GM18526 (cell line): Measurements from ENCODE around the gene PCSK7.

ENCODE experiments used
- POLR2A ChIP-seq: IDR thresholded peaks from 3 replicates; pipeline ENCODE4 v1.6.1; 2011; ENCODE audit not compliant: insufficient read length; ENCODE audit errors: extremely low read depth

The PCSK7 gene

DNA sequence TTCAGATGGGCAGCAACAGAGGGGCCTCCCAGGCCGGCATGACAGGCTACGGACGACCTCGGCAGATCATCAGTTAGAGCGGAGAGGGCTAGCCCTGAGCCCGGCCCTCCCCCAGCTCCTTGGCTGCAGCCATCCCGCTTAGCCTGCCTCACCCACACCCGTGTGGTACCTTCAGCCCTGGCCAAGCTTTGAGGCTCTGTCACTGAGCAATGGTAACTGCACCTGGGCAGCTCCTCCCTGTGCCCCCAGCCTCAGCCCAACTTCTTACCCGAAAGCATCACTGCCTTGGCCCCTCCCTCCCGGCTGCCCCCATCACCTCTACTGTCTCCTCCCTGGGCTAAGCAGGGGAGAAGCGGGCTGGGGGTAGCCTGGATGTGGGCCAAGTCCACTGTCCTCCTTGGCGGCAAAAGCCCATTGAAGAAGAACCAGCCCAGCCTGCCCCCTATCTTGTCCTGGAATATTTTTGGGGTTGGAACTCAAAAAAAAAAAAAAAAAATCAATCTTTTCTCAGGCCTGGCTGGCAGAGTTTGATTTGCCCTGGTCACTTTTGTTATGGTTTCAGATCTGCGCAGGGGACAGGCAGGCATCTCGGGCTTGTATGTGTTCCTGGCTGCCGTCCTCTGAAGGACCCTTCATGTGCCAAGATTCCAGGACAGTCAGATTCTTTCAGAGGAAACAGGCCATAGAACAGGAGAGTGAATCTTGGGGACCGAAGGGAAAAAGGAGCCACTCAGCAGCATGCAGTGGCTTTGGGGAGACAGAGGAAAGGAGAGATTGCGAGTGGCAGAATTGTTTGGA is 27.4 kb downstream of the PCSK7 start:
- TF ChIP-seq POLR2A = no peak

- TF ChIP-seq POLR2A = no peak
Observed at GRCh38 chr11:117203069-117203407, 28.8 kb downstream of the PCSK7 start.

- TF ChIP-seq POLR2A = no peak
Observed at GRCh38 chr11:117202386-117203068, 29.3 kb downstream of the PCSK7 start.

DNA sequence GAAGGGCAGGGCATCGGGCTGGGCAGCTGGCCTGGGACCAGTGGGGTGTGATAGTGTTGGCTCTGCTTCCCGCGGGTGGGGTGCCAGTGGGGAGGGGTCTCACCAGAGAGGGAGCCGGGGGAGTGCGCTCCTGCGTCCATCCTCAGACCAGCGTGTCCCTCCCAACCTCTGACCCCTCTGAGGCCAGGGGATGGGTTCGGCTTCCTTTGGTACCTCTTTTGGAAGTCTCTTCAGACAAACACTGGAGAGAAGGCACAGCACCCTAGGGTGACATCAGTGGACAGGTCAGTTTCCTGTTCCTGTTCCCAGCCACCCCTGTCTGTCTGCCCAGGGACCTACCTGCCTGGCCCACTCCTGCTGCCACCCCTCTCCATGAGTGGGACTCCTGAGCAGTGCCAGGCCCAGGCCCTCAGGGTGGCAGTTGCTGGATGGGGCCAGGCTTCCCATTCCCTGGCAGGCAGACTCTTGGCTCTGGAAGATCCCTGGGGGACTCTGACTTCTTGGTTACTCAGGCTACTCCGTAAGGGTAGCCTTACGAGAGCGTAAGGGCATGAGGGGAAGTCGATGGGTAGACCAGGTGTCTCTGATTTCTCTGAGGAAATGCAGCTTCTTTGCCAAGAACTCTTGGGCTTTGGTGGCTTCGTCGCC is 30.1 kb downstream of the PCSK7 start:
- no peak for TF ChIP-seq POLR2A

- TF ChIP-seq POLR2A = no peak
Observed at GRCh38 chr11:117200813-117201657, 30.8 kb downstream of the PCSK7 start.

GRCh38 chr11:117199916-117200812 is 31.7 kb downstream of the PCSK7 start:
- TF ChIP-seq POLR2A = no peak

DNA sequence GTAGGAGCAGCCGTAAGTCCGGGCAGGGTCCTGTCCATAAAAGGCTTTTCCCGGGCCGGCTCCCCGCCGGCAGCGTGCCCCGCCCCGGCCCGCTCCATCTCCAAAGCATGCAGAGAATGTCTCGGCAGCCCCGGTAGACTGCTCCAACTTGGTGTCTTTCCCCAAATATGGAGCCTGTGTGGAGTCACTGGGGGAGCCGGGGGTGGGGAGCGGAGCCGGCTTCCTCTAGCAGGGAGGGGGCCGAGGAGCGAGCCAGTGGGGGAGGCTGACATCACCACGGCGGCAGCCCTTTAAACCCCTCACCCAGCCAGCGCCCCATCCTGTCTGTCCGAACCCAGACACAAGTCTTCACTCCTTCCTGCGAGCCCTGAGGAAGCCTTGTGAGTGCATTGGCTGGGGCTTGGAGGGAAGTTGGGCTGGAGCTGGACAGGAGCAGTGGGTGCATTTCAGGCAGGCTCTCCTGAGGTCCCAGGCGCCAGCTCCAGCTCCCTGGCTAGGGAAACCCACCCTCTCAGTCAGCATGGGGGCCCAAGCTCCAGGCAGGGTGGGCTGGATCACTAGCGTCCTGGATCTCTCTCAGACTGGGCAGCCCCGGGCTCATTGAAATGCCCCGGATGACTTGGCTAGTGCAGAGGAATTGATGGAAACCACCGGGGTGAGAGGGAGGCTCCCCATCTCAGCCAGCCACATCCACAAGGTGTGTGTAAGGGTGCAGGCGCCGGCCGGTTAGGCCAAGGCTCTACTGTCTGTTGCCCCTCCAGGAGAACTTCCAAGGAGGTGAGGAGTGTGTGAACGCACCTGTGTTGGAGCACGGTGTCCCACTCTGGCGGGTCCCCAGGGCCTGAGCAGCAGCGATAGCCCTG is 32.6 kb downstream of the PCSK7 start, which contains the start of gene TAGLN:
TSS of gene TAGLN (plus strand) at position 318 of the 863 bp plus-strand sequence. CDS start 3,644 bp downstream, outside the sequence.
- no peak for TF ChIP-seq POLR2A

DNA sequence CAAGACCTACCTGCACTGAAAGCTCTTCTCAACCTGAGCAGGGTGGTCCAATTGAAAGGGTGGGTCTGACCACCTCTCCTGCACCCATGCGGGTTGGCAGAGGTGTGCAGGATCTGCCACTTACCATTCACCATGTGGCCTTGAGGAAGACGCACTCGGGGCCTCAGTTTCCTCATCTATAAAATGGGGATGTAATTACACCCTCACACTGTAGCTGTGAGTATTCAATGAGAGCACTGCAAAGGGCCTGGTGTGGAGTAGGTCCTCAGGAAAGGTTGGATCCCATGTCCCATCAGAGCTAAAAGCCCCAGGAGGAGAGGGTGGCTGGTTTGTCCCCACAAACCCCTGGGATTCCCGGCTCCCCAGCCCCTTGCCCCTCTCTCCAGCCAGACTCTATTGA is 33.3 kb downstream of the PCSK7 start:
- no peak for TF ChIP-seq POLR2A

GRCh38 chr11:117197516-117198456 is 34.1 kb downstream of the PCSK7 start:
- TF ChIP-seq POLR2A = no peak

- no peak for TF ChIP-seq POLR2A
Observed at GRCh38 chr11:117197006-117197405, 34.9 kb downstream of the PCSK7 start.

DNA sequence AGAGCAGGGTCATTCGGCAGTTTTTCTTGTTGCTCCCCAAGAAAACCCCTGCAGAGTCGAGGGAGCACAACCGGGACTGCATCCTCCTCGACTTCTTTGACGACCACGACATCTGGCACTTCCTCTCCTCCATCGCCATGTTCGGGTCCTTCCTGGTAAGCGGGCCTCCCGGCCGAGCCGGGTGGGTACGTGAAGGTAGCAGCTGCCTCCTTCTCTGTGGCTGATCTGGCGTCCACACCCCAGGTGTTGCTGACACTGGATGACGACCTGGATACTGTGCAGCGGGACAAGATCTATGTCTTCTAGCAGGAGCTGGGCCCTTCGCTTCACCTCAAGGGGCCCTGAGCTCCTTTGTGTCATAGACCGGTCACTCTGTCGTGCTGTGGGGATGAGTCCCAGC is 36.1 kb downstream of the PCSK7 start:
- no peak for TF ChIP-seq POLR2A

GRCh38 chr11:117195258-117195657 is 36.6 kb downstream of the PCSK7 start:
- no peak for TF ChIP-seq POLR2A
